Natural killer cell (primary cell): ENCODE measurements around the gene CACNA1A. TPM values are rescaled to one million over a fixed set of nuclear protein-coding genes. Genes with fewer than 3 reads are reported as not detected.

Experiments used
- ATAC-seq, 3 donors: fragments of 150-1000 bp in 2 of 3; fragments of 200-7000 bp in 1 of 3; cut with Tn5 transposase; 1 replicate in 1 of 3; 2 replicates in 2 of 3; pipeline ENCODE4 v1.10.0; 2021; ENCODE audit warnings: mild to moderate bottlenecking in 2 of 3, moderate library complexity in 2 of 3
- DNase-seq, 2 donors: peaks; one replicate each; pipeline versions ENCODE4 v3.0.0 to v3.0.0-alpha.2; 2013 to 2021; ENCODE audit warnings: mixed read lengths in 1 of 2
- H3K27ac ChIP-seq: one replicate; pipeline ENCODE4 v1.5.1; 2013; ENCODE audit warnings: mild to moderate bottlenecking, low read length
- H3K27me3 ChIP-seq: one replicate; pipeline ENCODE4 v1.6.1; 2013; ENCODE audit warnings: low read length; ENCODE audit not compliant: control insufficient read depth, insufficient read depth
- H3K36me3 ChIP-seq: one replicate; pipeline ENCODE4 v1.6.1; 2013; ENCODE audit warnings: low read length; ENCODE audit not compliant: control insufficient read depth, insufficient read depth
- H3K4me1 ChIP-seq: one replicate; pipeline ENCODE4 v1.6.1; 2013; ENCODE audit warnings: low read length; ENCODE audit not compliant: control insufficient read depth, insufficient read depth
- H3K4me3 ChIP-seq: one replicate; pipeline ENCODE4 v1.5.1; 2013; ENCODE audit warnings: low read length
- H3K9me3 ChIP-seq: one replicate; pipeline ENCODE4 v1.6.1; 2013; ENCODE audit warnings: low read length; ENCODE audit not compliant: control insufficient read depth, insufficient read depth
- H3K27ac Mint-ChIP-seq, 2 donors: one replicate each; pipeline ENCODE4 v1.8.0; 2022; ENCODE audit warnings: mild to moderate bottlenecking in 2 of 2, mixed read lengths in 2 of 2, moderate library complexity in 1 of 2
- H3K27me3 Mint-ChIP-seq, 2 donors: one replicate each; pipeline ENCODE4 v1.8.0; 2022; ENCODE audit warnings: low read depth in 2 of 2, mixed read lengths in 2 of 2
- H3K36me3 Mint-ChIP-seq: one replicate; pipeline ENCODE4 v1.8.0; 2022; ENCODE audit warnings: mixed read lengths
- H3K4me1 Mint-ChIP-seq, 2 donors: one replicate each; pipeline ENCODE4 v1.8.0; 2022; ENCODE audit warnings: mixed read lengths in 2 of 2
- H3K4me3 Mint-ChIP-seq: one replicate; pipeline ENCODE4 v1.8.0; 2022; ENCODE audit warnings: mild to moderate bottlenecking, moderate library complexity, mixed read lengths
- H3K9me3 Mint-ChIP-seq, 2 donors: one replicate each; pipeline ENCODE4 v1.8.0; 2022; ENCODE audit warnings: mixed read lengths in 2 of 2
- CTCF ChIP-seq: fragments of 200-600 bp; IDR thresholded peaks from one replicate; pipeline ENCODE4 v1.8.0; 2022; ENCODE audit warnings: antibody characterized with exemption
- WGBS: methylation state at CpG from one replicate; pipeline ENCODE4 v1.1.7; 2013; ENCODE audit warnings: missing lambda C conversion rate; ENCODE audit not compliant: insufficient coverage; 5-methylcytosine and 5-hydroxymethylcytosine counted together
- intact Hi-C: fragments of 100-400 bp; cut with micrococcal nuclease; formaldehyde crosslinking; loops from one replicate; pipeline ENCODE4 v1.14.2; 2022
- total RNA-seq, 4 donors: library from RNA; stranded (reverse); fragments of 120-200 nt in 1 of 4; gene quantifications; one replicate each; pipeline versions ENCODE4 v1.2.3 to v1.2.4, GENCODE V29; 2013 to 2022

Gene CACNA1A
- total RNA-seq, 3 donors from 2014 or later (not counting 1 experiment from before 2014, with no cell fraction given): 0.59 to 0.85 (median 0.75) TPM

DNA sequence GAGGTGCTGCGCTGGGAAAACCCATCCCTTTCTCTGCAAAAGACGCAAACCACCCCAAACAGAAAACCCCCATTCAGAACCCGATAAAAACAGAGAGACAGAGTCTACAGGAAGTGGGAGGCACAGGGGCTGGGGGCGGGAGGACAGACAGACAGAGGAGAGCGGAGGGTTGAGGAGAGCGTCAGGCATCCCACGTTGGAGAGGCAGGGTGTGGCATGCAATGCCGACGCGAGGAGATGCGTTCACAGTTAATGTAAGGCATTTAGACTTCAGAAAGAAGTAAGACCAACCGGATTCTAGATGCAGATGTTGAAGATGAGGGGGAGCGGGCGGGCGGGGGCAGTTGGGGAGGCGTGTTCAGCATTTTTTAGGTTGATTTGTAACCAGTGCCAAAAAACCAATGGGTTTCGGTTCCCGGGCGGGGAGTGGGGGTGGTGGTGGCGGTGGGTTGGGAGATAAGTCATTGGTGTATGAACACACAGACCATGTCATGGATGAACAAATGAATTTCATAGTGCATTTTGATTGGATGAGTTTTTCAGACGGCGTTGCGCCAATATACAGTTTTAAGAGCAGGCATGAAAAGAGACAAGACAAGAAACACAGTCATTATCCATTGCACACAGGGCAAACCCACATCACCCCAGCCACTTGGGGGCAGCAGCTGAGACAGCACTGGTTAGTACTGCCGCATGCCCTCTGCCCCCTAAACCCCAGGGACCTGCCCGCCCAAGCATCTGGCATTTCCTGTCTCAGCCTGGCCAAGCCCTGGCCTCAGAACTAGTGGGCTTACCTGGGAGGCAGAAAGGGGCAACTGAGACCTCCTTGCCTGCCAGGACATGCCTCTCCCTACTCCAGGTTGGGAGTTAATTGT lies 264.8 kb downstream of the CACNA1A start:
- Mint-ChIP-seq H3K4me3 (no peak overlapping the region), H3K4me1 (peaks cover 0 to 5% of the 10 kb centered on the region in 2 donors), H3K36me3 (no peaks in the 10 kb centered on the region), H3K9me3 (no peaks in the 10 kb centered on the region), H3K27ac (no peak overlapping the region), H3K27me3 (no peaks in the 10 kb centered on the region)
- peaks cover 3% of the 10 kb centered on the region for H3K4me1 ChIP-seq
- no peak for ATAC-seq
- H3K27ac ChIP-seq: no peak overlapping the region
- no peaks in the 10 kb centered on the region for H3K36me3 ChIP-seq
- no peaks in the 10 kb centered on the region for H3K27me3 ChIP-seq
- peak in 1 of 2 donors; percentile 54 for DNase-seq
- intact Hi-C loops: no loop called here
- no peak overlapping the region for H3K4me3 ChIP-seq
- TF ChIP-seq CTCF: no peak
- H3K9me3 ChIP-seq: no peaks in the 10 kb centered on the region
- 74% methylated on average over 23 of the region's 25 CpGs for WGBS

DNA sequence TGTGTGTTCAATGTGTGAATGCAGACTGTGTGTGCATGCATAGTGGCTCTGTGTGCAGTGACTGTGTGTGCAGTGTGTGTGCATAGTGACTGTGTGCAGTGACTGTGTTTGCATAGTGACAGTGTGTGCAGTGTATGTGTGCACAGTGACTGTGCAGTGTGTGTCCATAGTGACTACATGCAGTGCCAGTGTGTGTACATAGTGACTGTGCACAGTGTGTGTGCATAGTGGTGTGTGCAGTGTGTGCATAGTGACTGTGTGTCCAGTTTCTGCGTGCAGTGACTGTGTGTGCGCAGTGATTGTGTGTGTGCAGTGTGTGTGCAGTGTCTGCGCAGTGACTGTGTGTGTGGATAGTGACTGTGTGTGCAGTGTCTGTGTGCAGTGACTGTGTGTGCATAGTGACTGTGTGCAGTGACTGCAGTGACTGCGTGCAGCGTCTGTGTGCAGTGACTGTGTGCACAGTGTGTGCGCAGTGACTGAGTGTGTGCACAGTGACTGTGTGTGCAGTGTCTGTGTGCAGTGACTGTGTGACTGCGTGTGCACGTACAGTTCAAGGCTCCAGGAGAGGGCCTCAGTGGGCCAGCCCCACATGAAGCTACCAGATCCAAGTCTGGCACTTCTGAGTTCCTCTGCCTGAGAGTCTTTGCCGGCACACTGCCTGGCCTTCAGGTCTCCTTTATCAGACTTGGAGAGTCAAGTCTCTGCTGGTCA lies 265.8 kb downstream of the CACNA1A start:
- ATAC-seq: peak in 1 of 3 donors; percentile 28
- intact Hi-C loops: no loop called here

GRCh38 chr19:13238891-13239534 lies 267.3 kb downstream of the CACNA1A start:
- Mint-ChIP-seq H3K27me3 (no peaks in the 10 kb centered on the region), H3K4me3 (no peak overlapping the region), H3K9me3 (peaks cover 0 to 6% of the 10 kb centered on the region in 2 donors), H3K36me3 (no peaks in the 10 kb centered on the region), H3K4me1 (peaks cover 7 to 20% of the 10 kb centered on the region in 2 donors), H3K27ac (no peak overlapping the region)
- WGBS: 88% methylated on average over 13 of the region's 13 CpGs
- DNase-seq: no peak
- H3K9me3 ChIP-seq: peaks cover 6% of the 10 kb centered on the region
- no peak overlapping the region for H3K27ac ChIP-seq
- no peak for TF ChIP-seq CTCF
- intact Hi-C loops: no loop called here
- peaks cover 16% of the 10 kb centered on the region for H3K4me1 ChIP-seq
- ATAC-seq: no peak
- H3K36me3 ChIP-seq: no peaks in the 10 kb centered on the region
- H3K27me3 ChIP-seq: no peaks in the 10 kb centered on the region
- no peak overlapping the region for H3K4me3 ChIP-seq

More for the DNA sequence above, 265.8 kb downstream of the CACNA1A start:
- Mint-ChIP-seq H3K9me3 (peaks cover 0 to 4% of the 10 kb centered on the region in 2 donors), H3K4me3 (no peak overlapping the region), H3K27ac (no peak overlapping the region), H3K4me1 (peaks cover 0 to 7% of the 10 kb centered on the region in 2 donors), H3K27me3 (no peaks in the 10 kb centered on the region), H3K36me3 (no peaks in the 10 kb centered on the region)
- no peak overlapping the region for H3K27ac ChIP-seq
- H3K36me3 ChIP-seq: no peaks in the 10 kb centered on the region
- no peak for DNase-seq
- 68% methylated on average over 9 of the region's 9 CpGs for WGBS
- H3K4me3 ChIP-seq: no peak overlapping the region
- H3K4me1 ChIP-seq: peaks cover 3% of the 10 kb centered on the region
- H3K9me3 ChIP-seq: peaks cover 4% of the 10 kb centered on the region
- TF ChIP-seq CTCF: no peak
- H3K27me3 ChIP-seq: no peaks in the 10 kb centered on the region
